SK-N-SH (cell line): ENCODE results near the gene NUP50. TPM values are rescaled to one million over a fixed set of nuclear protein-coding genes. Genes with fewer than 3 reads are reported as not detected.

ENCODE experiments used
- CTCF ChIA-PET: fragments of 300-600, 350-600 bp; formaldehyde crosslinking; extraction: SDS; loops from one replicate; lab custom pipeline; 2021; lab: Yijun Ruan, JAX
- POLR2A ChIA-PET: fragments of 350-600 bp; sonication (Branson Sonifier 250); formaldehyde crosslinking; extraction: SDS; loops from one replicate; lab custom pipeline; 2020; ENCODE audit warnings: antibody characterized with exemption, inconsistent platforms; lab: Yijun Ruan, JAX
- DNase-seq: peaks from one replicate; pipeline ENCODE4 v3.0.0; 2012
- H2AFZ ChIP-seq: fragments of 200-600 bp; sonication (generic); 2 replicates; pipeline ENCODE4 v1.8.1; 2016; ENCODE audit warnings: antibody characterized with exemption, mild to moderate bottlenecking, low read depth
- H3F3A ChIP-seq: fragments of 200-600 bp; sonication (generic); replicated peaks from 2 replicates; pipeline ENCODE3; 2016; ENCODE audit warnings: antibody characterized with exemption, mild to moderate bottlenecking; ENCODE audit not compliant: insufficient read depth
- H3K27ac ChIP-seq, 2 experiments: fragments of 200-500 bp in 1 of 2; fragments of 200-600 bp in 1 of 2; sonication (Bioruptor generic) in 1 of 2; sonication (generic), shearing (Covaris generic) in 1 of 2; 2 replicates each; pipeline versions ENCODE4 v1.5.1 to v1.6.1; 2014 to 2016; ENCODE audit warnings: low read depth in 2 of 2, inconsistent platforms in 1 of 2, low read length in 1 of 2, mild to moderate bottlenecking in 1 of 2, mixed read lengths in 1 of 2
- H3K27me3 ChIP-seq: fragments of 200-600 bp; sonication (generic), shearing (Covaris generic); 2 replicates; pipeline ENCODE4 v1.6.1; 2016; ENCODE audit warnings: mixed run types; ENCODE audit not compliant: insufficient read depth
- H3K36me3 ChIP-seq, 2 experiments: fragments of 200-500 bp in 1 of 2; fragments of 200-600 bp in 1 of 2; sonication (Bioruptor generic) in 1 of 2; sonication (generic) in 1 of 2; replicated peaks in 1 of 2; 2 replicates each; pipeline versions ENCODE3 to v1.5.1; 2014 to 2016; ENCODE audit warnings: low read length in 1 of 2, mild to moderate bottlenecking in 1 of 2; ENCODE audit not compliant: insufficient read depth in 2 of 2, control insufficient read depth in 1 of 2
- H3K4me1 ChIP-seq, 2 experiments: fragments of 200-500 bp in 1 of 2; fragments of 200-600 bp in 1 of 2; sonication (Bioruptor generic) in 1 of 2; sonication (generic), shearing (Covaris generic) in 1 of 2; 2 replicates each; pipeline versions ENCODE4 v1.5.1 to v1.6.1; 2014 to 2016; ENCODE audit warnings: low read depth in 1 of 2, low read length in 1 of 2, mixed run types in 1 of 2; ENCODE audit not compliant: insufficient read depth in 2 of 2, control insufficient read depth in 1 of 2
- H3K4me2 ChIP-seq: fragments of 200-600 bp; sonication (generic), shearing (Covaris generic); 2 replicates; pipeline ENCODE4 v1.6.1; 2017; ENCODE audit warnings: mixed run types
- H3K4me3 ChIP-seq, 2 experiments: fragments of 200-500 bp in 1 of 2; fragments of 200-600 bp in 1 of 2; sonication (Bioruptor generic) in 1 of 2; sonication (generic), shearing (Covaris generic) in 1 of 2; 2 replicates each; pipeline versions ENCODE4 v1.5.1 to v1.8.1; 2014 to 2016; ENCODE audit warnings: low read depth in 2 of 2, inconsistent platforms in 1 of 2, low read length in 1 of 2, mild to moderate bottlenecking in 1 of 2, mixed read lengths in 1 of 2, moderate library complexity in 1 of 2
- H3K79me2 ChIP-seq: fragments of 200-600 bp; sonication (generic); 2 replicates; pipeline ENCODE4 v1.8.1; 2017; ENCODE audit warnings: mild to moderate bottlenecking; ENCODE audit not compliant: insufficient read depth
- H3K9ac ChIP-seq: fragments of 200-600 bp; sonication (generic); 2 replicates; pipeline ENCODE4 v1.6.1; 2017; ENCODE audit warnings: mixed run types
- H3K9me2 ChIP-seq: fragments of 200-600 bp; sonication (generic); 2 replicates; pipeline ENCODE4 v1.6.1; 2017; ENCODE audit warnings: mixed run types
- H3K9me3 ChIP-seq: fragments of 200-600 bp; sonication (generic); 2 replicates; pipeline ENCODE4 v1.6.1; 2017; ENCODE audit warnings: mixed run types, mild to moderate bottlenecking, moderate library complexity
- H4K20me1 ChIP-seq: fragments of 200-600 bp; sonication (generic); 2 replicates; pipeline ENCODE4 v1.6.1; 2017; ENCODE audit warnings: mild to moderate bottlenecking, mixed run types; ENCODE audit not compliant: insufficient read depth
- CHD2 ChIP-seq: fragments of 150-350 bp; IDR thresholded peaks from 2 replicates; pipeline ENCODE4 v1.6.1; 2018; ENCODE audit warnings: low read length; ENCODE audit not compliant: partially characterized antibody
- EP300 ChIP-seq, 2 experiments: IDR thresholded peaks; 2 replicates each; pipeline versions ENCODE4 v1.4.0 to v1.6.1; 2012; ENCODE audit warnings: borderline replicate concordance in 1 of 2, low read depth in 1 of 2, low read length in 1 of 2
- EZH2phosphoT487 ChIP-seq: fragments of 200-600 bp; sonication (generic); IDR thresholded peaks from 2 replicates; pipeline ENCODE4 v1.6.1; 2017; ENCODE audit warnings: low read depth, mixed run types, mild to moderate bottlenecking, antibody characterized with exemption, moderate library complexity, borderline replicate concordance
- GATA2 ChIP-seq: sonication (generic); formaldehyde crosslinking; IDR thresholded peaks from 2 replicates; pipeline ENCODE4 v1.5.0; 2020; ENCODE audit warnings: mild to moderate bottlenecking, missing genetic modification reagents
- JUND ChIP-seq: IDR thresholded peaks from 2 replicates; pipeline ENCODE4 v1.4.0; 2012
- MEF2A ChIP-seq: IDR thresholded peaks from 2 replicates; pipeline ENCODE4 v1.4.0; 2012; ENCODE audit warnings: low read depth, borderline replicate concordance
- MXI1 ChIP-seq: IDR thresholded peaks from 2 replicates; pipeline ENCODE4 v1.6.1; 2012; ENCODE audit warnings: mild to moderate bottlenecking, low read depth, low read length, improper control_type of control experiment
- POLR2AphosphoS5 ChIP-seq: IDR thresholded peaks from 2 replicates; pipeline ENCODE4 v1.6.1; 2012; ENCODE audit warnings: low read depth, low read length
- RAD21 ChIP-seq: IDR thresholded peaks from 2 replicates; pipeline ENCODE4 v1.6.1; 2012; ENCODE audit warnings: mild to moderate bottlenecking, low read length
- RCOR1 ChIP-seq: fragments of 150-350 bp; IDR thresholded peaks from 2 replicates; pipeline ENCODE4 v1.6.1; 2017; ENCODE audit warnings: antibody characterized with exemption, low read length
- SIN3A ChIP-seq: IDR thresholded peaks from 2 replicates; pipeline ENCODE4 v1.6.1; 2012; ENCODE audit warnings: low read depth, mild to moderate bottlenecking, low read length, moderate library complexity, borderline replicate concordance
- SMC3 ChIP-seq: IDR thresholded peaks from 2 replicates; pipeline ENCODE4 v1.6.1; 2012; ENCODE audit warnings: low read depth, low read length, improper control_type of control experiment
- TAF1 ChIP-seq: IDR thresholded peaks from 2 replicates; pipeline ENCODE4 v1.6.1; 2012; ENCODE audit warnings: low read depth, mild to moderate bottlenecking, low read length, moderate library complexity, borderline replicate concordance
- TCF12 ChIP-seq: IDR thresholded peaks from 2 replicates; pipeline ENCODE4 v1.4.0; 2012
- YY1 ChIP-seq: IDR thresholded peaks from 2 replicates; pipeline ENCODE4 v1.4.0; 2012; ENCODE audit warnings: low read depth, mild to moderate bottlenecking
- WGBS: methylation state at CpG from one replicate; pipeline ENCODE4 v1.1.6; 2017; ENCODE audit warnings: low lambda C conversion rate; 5-methylcytosine and 5-hydroxymethylcytosine counted together
- polyA plus RNA-seq, 3 experiments: library from polyadenylated mRNA; depleted of rRNA; stranded (reverse); fragments of >200 nt; gene quantifications; 2 replicates each; pipeline ENCODE4 v1.2.3, GENCODE V29; 2012
- TF ChIP-seq, protein P1 (sequence below): IDR thresholded peaks from 2 replicates; pipeline ENCODE4; 2012
- TF ChIP-seq, protein P2 (sequence below): fragments of 150-350 bp; IDR thresholded peaks from 2 replicates; pipeline ENCODE4 v1.6.1; 2017; ENCODE audit warnings: antibody characterized with exemption, low read length, low read depth, borderline replicate concordance
- TF ChIP-seq, protein P3 (sequence below): IDR thresholded peaks from 2 replicates; pipeline ENCODE4 v1.4.0; 2012; ENCODE audit warnings: low read depth
- TF ChIP-seq, protein P4 (sequence below): fragments of 200-600 bp; sonication (generic); IDR thresholded peaks from 2 replicates; pipeline ENCODE4 v1.6.1; 2017; ENCODE audit warnings: antibody characterized with exemption, mild to moderate bottlenecking, moderate library complexity
- TF ChIP-seq, protein P5 (sequence below): IDR thresholded peaks from 2 replicates; pipeline ENCODE4 v1.4.0; 2012; ENCODE audit warnings: low read depth, borderline replicate concordance

The NUP50 gene
- polyA plus RNA-seq, 1 of the 3 experiments (the other 2 are of a cell fraction), result 4.7 TPM

DNA sequence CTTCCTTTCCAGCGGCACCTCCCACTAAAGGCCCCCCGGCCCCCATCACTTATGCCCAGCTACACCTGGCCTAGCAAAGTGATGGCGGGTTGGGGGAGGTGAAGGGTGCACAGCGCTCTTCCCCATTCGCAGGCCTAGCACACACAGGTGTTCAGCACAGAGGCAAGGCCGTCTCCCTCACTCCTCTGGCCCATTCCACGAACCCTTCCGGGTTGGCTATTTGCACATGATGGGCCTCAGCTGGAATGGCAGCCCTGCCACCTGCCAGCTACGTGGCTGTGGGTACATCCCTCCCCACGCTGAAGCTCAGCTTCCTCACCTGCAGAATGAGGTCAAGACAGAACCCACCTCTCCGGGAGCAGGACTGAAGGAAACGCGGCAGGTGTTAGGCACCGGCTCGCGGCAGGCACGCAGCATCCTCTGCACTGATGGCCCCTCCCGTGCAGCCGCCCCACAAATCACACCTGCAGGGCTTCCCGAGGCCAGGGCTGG is 72.2 kb downstream of the NUP50 start:
- no peak for DNase-seq
- Histone ChIP-seq H3K4me2 (no peak overlapping the region), H4K20me1 (peaks cover 36% of the 10 kb centered on the region), H3K9ac (no peak overlapping the region), H3K27me3 (no peaks in the 10 kb centered on the region), H2AFZ (no peak overlapping the region), H3K4me3 (no peak overlapping the region), H3F3A (no peaks in the 10 kb centered on the region), H3K4me1 (peaks cover 6 to 12% of the 10 kb centered on the region in 2 experiments; a peak in 2 of 4 replicates), H3K36me3 (peaks cover 0 to 5% of the 10 kb centered on the region in 2 experiments), H3K27ac (no peak overlapping the region), H3K9me2 (no peaks in the 10 kb centered on the region), H3K79me2 (peaks cover 32% of the 10 kb centered on the region), H3K9me3 (no peaks in the 10 kb centered on the region)
- CTCF ChIA-PET, result interaction anchor here (1.0 to 1.1 kb wide), 2 partner anchors 15 to 25 kb away, joined by 3 read pairs; no protein-coding TSS in a partner anchor
- 88% methylated on average over 9 of the region's 20 CpGs for WGBS
- POLR2A ChIA-PET, result no interaction called here
- no peak for TF ChIP-seq RAD21
- TF ChIP-seq MXI1, result no peak
- TF ChIP-seq, protein P1, sequence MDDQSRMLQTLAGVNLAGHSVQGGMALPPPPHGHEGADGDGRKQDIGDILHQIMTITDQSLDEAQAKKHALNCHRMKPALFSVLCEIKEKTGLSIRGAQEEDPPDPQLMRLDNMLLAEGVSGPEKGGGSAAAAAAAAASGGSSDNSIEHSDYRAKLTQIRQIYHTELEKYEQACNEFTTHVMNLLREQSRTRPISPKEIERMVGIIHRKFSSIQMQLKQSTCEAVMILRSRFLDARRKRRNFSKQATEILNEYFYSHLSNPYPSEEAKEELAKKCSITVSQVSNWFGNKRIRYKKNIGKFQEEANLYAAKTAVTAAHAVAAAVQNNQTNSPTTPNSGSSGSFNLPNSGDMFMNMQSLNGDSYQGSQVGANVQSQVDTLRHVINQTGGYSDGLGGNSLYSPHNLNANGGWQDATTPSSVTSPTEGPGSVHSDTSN, result no peak
- no peak for TF ChIP-seq YY1
- no peak for TF ChIP-seq SMC3
- TF ChIP-seq, protein P2, sequence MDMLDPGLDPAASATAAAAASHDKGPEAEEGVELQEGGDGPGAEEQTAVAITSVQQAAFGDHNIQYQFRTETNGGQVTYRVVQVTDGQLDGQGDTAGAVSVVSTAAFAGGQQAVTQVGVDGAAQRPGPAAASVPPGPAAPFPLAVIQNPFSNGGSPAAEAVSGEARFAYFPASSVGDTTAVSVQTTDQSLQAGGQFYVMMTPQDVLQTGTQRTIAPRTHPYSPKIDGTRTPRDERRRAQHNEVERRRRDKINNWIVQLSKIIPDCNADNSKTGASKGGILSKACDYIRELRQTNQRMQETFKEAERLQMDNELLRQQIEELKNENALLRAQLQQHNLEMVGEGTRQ, result no peak
- no peak for TF ChIP-seq GATA2 (CRISPR knock-in tag)
- no peak for TF ChIP-seq EP300 (IDR thresholded peaks at IDR 0.05; ENCODE audit: borderline replicate concordance in 1 of 2, low read depth in 1 of 2, low read length in 1 of 2)
- TF ChIP-seq RCOR1, result no peak
- no peak for TF ChIP-seq JUND
- no peak for TF ChIP-seq CHD2
- TF ChIP-seq EZH2phosphoT487, result no peak
- no peak for TF ChIP-seq MEF2A
- TF ChIP-seq, protein P3, sequence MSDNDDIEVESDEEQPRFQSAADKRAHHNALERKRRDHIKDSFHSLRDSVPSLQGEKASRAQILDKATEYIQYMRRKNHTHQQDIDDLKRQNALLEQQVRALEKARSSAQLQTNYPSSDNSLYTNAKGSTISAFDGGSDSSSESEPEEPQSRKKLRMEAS, result no peak
- TF ChIP-seq TAF1, result no peak
- TF ChIP-seq POLR2AphosphoS5, result no peak
- TF ChIP-seq, protein P4, sequence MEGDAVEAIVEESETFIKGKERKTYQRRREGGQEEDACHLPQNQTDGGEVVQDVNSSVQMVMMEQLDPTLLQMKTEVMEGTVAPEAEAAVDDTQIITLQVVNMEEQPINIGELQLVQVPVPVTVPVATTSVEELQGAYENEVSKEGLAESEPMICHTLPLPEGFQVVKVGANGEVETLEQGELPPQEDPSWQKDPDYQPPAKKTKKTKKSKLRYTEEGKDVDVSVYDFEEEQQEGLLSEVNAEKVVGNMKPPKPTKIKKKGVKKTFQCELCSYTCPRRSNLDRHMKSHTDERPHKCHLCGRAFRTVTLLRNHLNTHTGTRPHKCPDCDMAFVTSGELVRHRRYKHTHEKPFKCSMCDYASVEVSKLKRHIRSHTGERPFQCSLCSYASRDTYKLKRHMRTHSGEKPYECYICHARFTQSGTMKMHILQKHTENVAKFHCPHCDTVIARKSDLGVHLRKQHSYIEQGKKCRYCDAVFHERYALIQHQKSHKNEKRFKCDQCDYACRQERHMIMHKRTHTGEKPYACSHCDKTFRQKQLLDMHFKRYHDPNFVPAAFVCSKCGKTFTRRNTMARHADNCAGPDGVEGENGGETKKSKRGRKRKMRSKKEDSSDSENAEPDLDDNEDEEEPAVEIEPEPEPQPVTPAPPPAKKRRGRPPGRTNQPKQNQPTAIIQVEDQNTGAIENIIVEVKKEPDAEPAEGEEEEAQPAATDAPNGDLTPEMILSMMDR, result no peak
- no peak for TF ChIP-seq TCF12
- TF ChIP-seq, protein P5, sequence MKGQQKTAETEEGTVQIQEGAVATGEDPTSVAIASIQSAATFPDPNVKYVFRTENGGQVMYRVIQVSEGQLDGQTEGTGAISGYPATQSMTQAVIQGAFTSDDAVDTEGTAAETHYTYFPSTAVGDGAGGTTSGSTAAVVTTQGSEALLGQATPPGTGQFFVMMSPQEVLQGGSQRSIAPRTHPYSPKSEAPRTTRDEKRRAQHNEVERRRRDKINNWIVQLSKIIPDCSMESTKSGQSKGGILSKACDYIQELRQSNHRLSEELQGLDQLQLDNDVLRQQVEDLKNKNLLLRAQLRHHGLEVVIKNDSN, result no peak
- no peak for TF ChIP-seq SIN3A
